SK-N-SH (cell line): ENCODE data around the gene CCDC9. TPM values are rescaled to one million over a fixed set of nuclear protein-coding genes. Genes with fewer than 3 reads are reported as not detected.
A peak's percentile ranks its signal among the peaks of the same experiment; 100 is the strongest.

ENCODE experiments used
- CTCF ChIA-PET: fragments of 300-600, 350-600 bp; formaldehyde crosslinking; extraction: SDS; loops from one replicate; lab custom pipeline; 2021; lab: Yijun Ruan, JAX
- POLR2A ChIA-PET: fragments of 350-600 bp; sonication (Branson Sonifier 250); formaldehyde crosslinking; extraction: SDS; loops from one replicate; lab custom pipeline; 2020; ENCODE audit warnings: antibody characterized with exemption, inconsistent platforms; lab: Yijun Ruan, JAX
- DNase-seq: peaks from one replicate; pipeline ENCODE4 v3.0.0; 2012
- H2AFZ ChIP-seq: fragments of 200-600 bp; sonication (generic); 2 replicates; pipeline ENCODE4 v1.8.1; 2016; ENCODE audit warnings: antibody characterized with exemption, mild to moderate bottlenecking, low read depth
- H3F3A ChIP-seq: fragments of 200-600 bp; sonication (generic); replicated peaks from 2 replicates; pipeline ENCODE3; 2016; ENCODE audit warnings: antibody characterized with exemption, mild to moderate bottlenecking; ENCODE audit not compliant: insufficient read depth
- H3K27ac ChIP-seq, 2 experiments: fragments of 200-500 bp in 1 of 2; fragments of 200-600 bp in 1 of 2; sonication (Bioruptor generic) in 1 of 2; sonication (generic), shearing (Covaris generic) in 1 of 2; 2 replicates each; pipeline versions ENCODE4 v1.5.1 to v1.6.1; 2014 to 2016; ENCODE audit warnings: low read depth in 2 of 2, inconsistent platforms in 1 of 2, low read length in 1 of 2, mild to moderate bottlenecking in 1 of 2, mixed read lengths in 1 of 2
- H3K27me3 ChIP-seq: fragments of 200-600 bp; sonication (generic), shearing (Covaris generic); 2 replicates; pipeline ENCODE4 v1.6.1; 2016; ENCODE audit warnings: mixed run types; ENCODE audit not compliant: insufficient read depth
- H3K36me3 ChIP-seq, 2 experiments: fragments of 200-500 bp in 1 of 2; fragments of 200-600 bp in 1 of 2; sonication (Bioruptor generic) in 1 of 2; sonication (generic) in 1 of 2; replicated peaks in 1 of 2; 2 replicates each; pipeline versions ENCODE3 to v1.5.1; 2014 to 2016; ENCODE audit warnings: low read length in 1 of 2, mild to moderate bottlenecking in 1 of 2; ENCODE audit not compliant: insufficient read depth in 2 of 2, control insufficient read depth in 1 of 2
- H3K4me1 ChIP-seq, 2 experiments: fragments of 200-500 bp in 1 of 2; fragments of 200-600 bp in 1 of 2; sonication (Bioruptor generic) in 1 of 2; sonication (generic), shearing (Covaris generic) in 1 of 2; 2 replicates each; pipeline versions ENCODE4 v1.5.1 to v1.6.1; 2014 to 2016; ENCODE audit warnings: low read depth in 1 of 2, low read length in 1 of 2, mixed run types in 1 of 2; ENCODE audit not compliant: insufficient read depth in 2 of 2, control insufficient read depth in 1 of 2
- H3K4me2 ChIP-seq: fragments of 200-600 bp; sonication (generic), shearing (Covaris generic); 2 replicates; pipeline ENCODE4 v1.6.1; 2017; ENCODE audit warnings: mixed run types
- H3K4me3 ChIP-seq, 2 experiments: fragments of 200-500 bp in 1 of 2; fragments of 200-600 bp in 1 of 2; sonication (Bioruptor generic) in 1 of 2; sonication (generic), shearing (Covaris generic) in 1 of 2; 2 replicates each; pipeline versions ENCODE4 v1.5.1 to v1.8.1; 2014 to 2016; ENCODE audit warnings: low read depth in 2 of 2, inconsistent platforms in 1 of 2, low read length in 1 of 2, mild to moderate bottlenecking in 1 of 2, mixed read lengths in 1 of 2, moderate library complexity in 1 of 2
- H3K79me2 ChIP-seq: fragments of 200-600 bp; sonication (generic); 2 replicates; pipeline ENCODE4 v1.8.1; 2017; ENCODE audit warnings: mild to moderate bottlenecking; ENCODE audit not compliant: insufficient read depth
- H3K9ac ChIP-seq: fragments of 200-600 bp; sonication (generic); 2 replicates; pipeline ENCODE4 v1.6.1; 2017; ENCODE audit warnings: mixed run types
- H3K9me2 ChIP-seq: fragments of 200-600 bp; sonication (generic); 2 replicates; pipeline ENCODE4 v1.6.1; 2017; ENCODE audit warnings: mixed run types
- H3K9me3 ChIP-seq: fragments of 200-600 bp; sonication (generic); 2 replicates; pipeline ENCODE4 v1.6.1; 2017; ENCODE audit warnings: mixed run types, mild to moderate bottlenecking, moderate library complexity
- H4K20me1 ChIP-seq: fragments of 200-600 bp; sonication (generic); 2 replicates; pipeline ENCODE4 v1.6.1; 2017; ENCODE audit warnings: mild to moderate bottlenecking, mixed run types; ENCODE audit not compliant: insufficient read depth
- CHD2 ChIP-seq: fragments of 150-350 bp; IDR thresholded peaks from 2 replicates; pipeline ENCODE4 v1.6.1; 2018; ENCODE audit warnings: low read length; ENCODE audit not compliant: partially characterized antibody
- ELF1 ChIP-seq: IDR thresholded peaks from 2 replicates; pipeline ENCODE4 v1.4.0; 2012
- EP300 ChIP-seq, 2 experiments: IDR thresholded peaks; 2 replicates each; pipeline versions ENCODE4 v1.4.0 to v1.6.1; 2012; ENCODE audit warnings: borderline replicate concordance in 1 of 2, low read depth in 1 of 2, low read length in 1 of 2
- FOXJ3 ChIP-seq: sonication (generic); formaldehyde crosslinking; IDR thresholded peaks from 2 replicates; pipeline ENCODE4 v1.5.1; 2020; ENCODE audit warnings: mild to moderate bottlenecking, missing genetic modification reagents
- GABPA ChIP-seq: IDR thresholded peaks from 2 replicates; pipeline ENCODE4 v1.4.0; 2012; ENCODE audit warnings: low read depth, mild to moderate bottlenecking
- GATA2 ChIP-seq: sonication (generic); formaldehyde crosslinking; IDR thresholded peaks from 2 replicates; pipeline ENCODE4 v1.5.0; 2020; ENCODE audit warnings: mild to moderate bottlenecking, missing genetic modification reagents
- MEF2A ChIP-seq: IDR thresholded peaks from 2 replicates; pipeline ENCODE4 v1.4.0; 2012; ENCODE audit warnings: low read depth, borderline replicate concordance
- MXI1 ChIP-seq: IDR thresholded peaks from 2 replicates; pipeline ENCODE4 v1.6.1; 2012; ENCODE audit warnings: mild to moderate bottlenecking, low read depth, low read length, improper control_type of control experiment
- NRF1 ChIP-seq: IDR thresholded peaks from 2 replicates; pipeline ENCODE4 v1.6.1; 2012; ENCODE audit warnings: low read depth, mild to moderate bottlenecking, low read length
- PBX3 ChIP-seq: IDR thresholded peaks from 2 replicates; pipeline ENCODE4; 2012
- RAD21 ChIP-seq: IDR thresholded peaks from 2 replicates; pipeline ENCODE4 v1.6.1; 2012; ENCODE audit warnings: mild to moderate bottlenecking, low read length
- SIN3A ChIP-seq: IDR thresholded peaks from 2 replicates; pipeline ENCODE4 v1.6.1; 2012; ENCODE audit warnings: low read depth, mild to moderate bottlenecking, low read length, moderate library complexity, borderline replicate concordance
- SMC3 ChIP-seq: IDR thresholded peaks from 2 replicates; pipeline ENCODE4 v1.6.1; 2012; ENCODE audit warnings: low read depth, low read length, improper control_type of control experiment
- WGBS: methylation state at CpG from one replicate; pipeline ENCODE4 v1.1.6; 2017; ENCODE audit warnings: low lambda C conversion rate; 5-methylcytosine and 5-hydroxymethylcytosine counted together
- polyA plus RNA-seq, 3 experiments: library from polyadenylated mRNA; depleted of rRNA; stranded (reverse); fragments of >200 nt; gene quantifications; 2 replicates each; pipeline ENCODE4 v1.2.3, GENCODE V29; 2012
- TF ChIP-seq, protein P1 (sequence below): fragments of 200-600 bp; sonication (generic); IDR thresholded peaks from 2 replicates; pipeline ENCODE4 v1.6.1; 2017; ENCODE audit warnings: antibody characterized with exemption, mild to moderate bottlenecking, moderate library complexity
- TF ChIP-seq, protein P2 (sequence below): IDR thresholded peaks from 2 replicates; pipeline ENCODE4 v1.6.1; 2012; ENCODE audit warnings: mild to moderate bottlenecking, low read depth, low read length, moderate library complexity

Gene CCDC9
- polyA plus RNA-seq, 1 of the 3 experiments (the other 2 are of a cell fraction) = 12.4 TPM

DNA sequence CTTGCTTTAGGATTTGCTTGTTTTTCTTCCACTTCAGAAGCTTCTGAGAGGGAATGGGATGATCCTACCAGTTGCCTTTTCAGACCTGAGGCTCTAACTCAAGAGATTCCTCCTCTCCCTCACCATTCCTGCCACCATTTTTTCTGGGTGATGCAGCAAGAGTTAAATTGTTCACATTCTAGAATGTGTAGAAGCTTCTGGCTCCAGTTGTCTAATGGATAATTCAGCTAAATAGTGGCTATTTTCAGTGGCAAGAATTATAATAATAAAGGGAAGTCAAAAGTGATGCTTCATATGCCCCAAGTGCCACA lies 46.2 kb upstream of the CCDC9 start:
- no peak overlapping the region for H3K4me2 ChIP-seq
- CTCF ChIA-PET = interaction anchor here (0.8 to 22.3 kb wide), 33 partner anchors 9 to 482 kb away, joined by 3 to 520 read pairs (median 8); partner anchors contain the start of gene CCDC9

DNA sequence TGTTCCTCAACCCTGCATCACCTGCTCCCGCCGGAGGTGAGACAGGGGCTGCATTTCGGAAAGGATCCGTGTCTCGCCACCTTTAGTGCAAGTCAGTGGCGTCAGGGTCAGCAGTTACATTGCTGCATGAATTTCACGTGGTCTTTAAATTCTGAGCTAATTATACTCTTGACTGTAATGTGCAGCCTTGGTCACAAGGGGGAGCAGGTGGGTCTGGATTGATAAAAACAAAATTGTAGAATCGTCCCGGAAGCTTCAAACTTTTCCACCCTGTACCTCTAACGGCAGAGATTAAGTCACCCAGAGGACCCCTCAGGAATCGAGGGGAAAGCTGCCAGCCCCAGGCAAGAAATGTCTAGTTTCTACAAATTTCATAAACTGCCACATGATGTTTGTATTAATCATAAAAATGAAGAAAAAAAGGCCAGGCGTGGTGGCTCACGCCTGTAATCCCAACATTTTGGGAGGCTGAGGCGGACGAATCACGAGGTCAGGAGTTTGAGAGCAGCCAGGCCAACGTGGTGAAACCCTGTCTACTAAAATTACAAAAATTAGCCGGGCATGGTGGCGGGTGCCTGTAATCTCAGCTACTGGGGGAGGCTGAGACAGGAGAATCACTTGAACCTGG lies 45.5 kb upstream of the CCDC9 start:
- Histone ChIP-seq H3K9me2 (no peaks in the 10 kb centered on the region), H3K27ac (peak overlapping the region; percentile 29 to 76; a peak in 3 of 4 replicates), H3K36me3 (peaks cover 15 to 26% of the 10 kb centered on the region in 2 experiments), H4K20me1 (no peaks in the 10 kb centered on the region), H3K9ac (peak overlapping the region; percentile 38; the same call in 1 of the 2 replicates), H3K4me3 (no peak overlapping the region), H3F3A (peaks cover 29% of the 10 kb centered on the region), H3K4me2 (no peak overlapping the region; the same call in 1 of the 2 replicates), H3K9me3 (no peaks in the 10 kb centered on the region), H3K27me3 (no peaks in the 10 kb centered on the region), H3K79me2 (no peaks in the 10 kb centered on the region), H2AFZ (no peak overlapping the region), H3K4me1 (peaks cover 3 to 8% of the 10 kb centered on the region in 2 experiments; a peak in 1 of 4 replicates)
- ChIA-PET POLR2A (interaction anchor here (0.5 to 3.5 kb wide), 6 partner anchors 11 to 97 kb away, joined by 3 to 36 read pairs (median 3); partner anchors contain the start of gene ZC3H4), CTCF (interaction anchor here (0.6 to 22.3 kb wide), 39 partner anchors 9 to 482 kb away, joined by 3 to 520 read pairs (median 7); partner anchors contain the start of genes CCDC9 and SAE1)
- peak; percentile 74 for DNase-seq
- WGBS = 32% methylated on average over 19 of the region's 19 CpGs
- peak; percentile 19; the same call in 1 of the 2 replicates for TF ChIP-seq SIN3A
- TF ChIP-seq, protein P1, sequence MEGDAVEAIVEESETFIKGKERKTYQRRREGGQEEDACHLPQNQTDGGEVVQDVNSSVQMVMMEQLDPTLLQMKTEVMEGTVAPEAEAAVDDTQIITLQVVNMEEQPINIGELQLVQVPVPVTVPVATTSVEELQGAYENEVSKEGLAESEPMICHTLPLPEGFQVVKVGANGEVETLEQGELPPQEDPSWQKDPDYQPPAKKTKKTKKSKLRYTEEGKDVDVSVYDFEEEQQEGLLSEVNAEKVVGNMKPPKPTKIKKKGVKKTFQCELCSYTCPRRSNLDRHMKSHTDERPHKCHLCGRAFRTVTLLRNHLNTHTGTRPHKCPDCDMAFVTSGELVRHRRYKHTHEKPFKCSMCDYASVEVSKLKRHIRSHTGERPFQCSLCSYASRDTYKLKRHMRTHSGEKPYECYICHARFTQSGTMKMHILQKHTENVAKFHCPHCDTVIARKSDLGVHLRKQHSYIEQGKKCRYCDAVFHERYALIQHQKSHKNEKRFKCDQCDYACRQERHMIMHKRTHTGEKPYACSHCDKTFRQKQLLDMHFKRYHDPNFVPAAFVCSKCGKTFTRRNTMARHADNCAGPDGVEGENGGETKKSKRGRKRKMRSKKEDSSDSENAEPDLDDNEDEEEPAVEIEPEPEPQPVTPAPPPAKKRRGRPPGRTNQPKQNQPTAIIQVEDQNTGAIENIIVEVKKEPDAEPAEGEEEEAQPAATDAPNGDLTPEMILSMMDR = peak; percentile 85
- TF ChIP-seq PBX3 = no peak
- no peak for TF ChIP-seq MEF2A
- TF ChIP-seq, protein P2, sequence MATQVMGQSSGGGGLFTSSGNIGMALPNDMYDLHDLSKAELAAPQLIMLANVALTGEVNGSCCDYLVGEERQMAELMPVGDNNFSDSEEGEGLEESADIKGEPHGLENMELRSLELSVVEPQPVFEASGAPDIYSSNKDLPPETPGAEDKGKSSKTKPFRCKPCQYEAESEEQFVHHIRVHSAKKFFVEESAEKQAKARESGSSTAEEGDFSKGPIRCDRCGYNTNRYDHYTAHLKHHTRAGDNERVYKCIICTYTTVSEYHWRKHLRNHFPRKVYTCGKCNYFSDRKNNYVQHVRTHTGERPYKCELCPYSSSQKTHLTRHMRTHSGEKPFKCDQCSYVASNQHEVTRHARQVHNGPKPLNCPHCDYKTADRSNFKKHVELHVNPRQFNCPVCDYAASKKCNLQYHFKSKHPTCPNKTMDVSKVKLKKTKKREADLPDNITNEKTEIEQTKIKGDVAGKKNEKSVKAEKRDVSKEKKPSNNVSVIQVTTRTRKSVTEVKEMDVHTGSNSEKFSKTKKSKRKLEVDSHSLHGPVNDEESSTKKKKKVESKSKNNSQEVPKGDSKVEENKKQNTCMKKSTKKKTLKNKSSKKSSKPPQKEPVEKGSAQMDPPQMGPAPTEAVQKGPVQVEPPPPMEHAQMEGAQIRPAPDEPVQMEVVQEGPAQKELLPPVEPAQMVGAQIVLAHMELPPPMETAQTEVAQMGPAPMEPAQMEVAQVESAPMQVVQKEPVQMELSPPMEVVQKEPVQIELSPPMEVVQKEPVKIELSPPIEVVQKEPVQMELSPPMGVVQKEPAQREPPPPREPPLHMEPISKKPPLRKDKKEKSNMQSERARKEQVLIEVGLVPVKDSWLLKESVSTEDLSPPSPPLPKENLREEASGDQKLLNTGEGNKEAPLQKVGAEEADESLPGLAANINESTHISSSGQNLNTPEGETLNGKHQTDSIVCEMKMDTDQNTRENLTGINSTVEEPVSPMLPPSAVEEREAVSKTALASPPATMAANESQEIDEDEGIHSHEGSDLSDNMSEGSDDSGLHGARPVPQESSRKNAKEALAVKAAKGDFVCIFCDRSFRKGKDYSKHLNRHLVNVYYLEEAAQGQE = no peak
- TF ChIP-seq RAD21 = peak; percentile 83
- TF ChIP-seq MXI1 = peak; percentile 94
- 0 out of 2 replicates have a peak, but pooled peaks have one; percentile 3 for TF ChIP-seq NRF1
- TF ChIP-seq SMC3 = peak; percentile 86
- TF ChIP-seq EP300 (IDR thresholded peaks at IDR 0.05; ENCODE audit: borderline replicate concordance in 1 of 2, low read depth in 1 of 2, low read length in 1 of 2) = no peak
- TF ChIP-seq FOXJ3 (CRISPR knock-in tag) = no peak

More for the DNA sequence above, 46.2 kb upstream of the CCDC9 start:
- H3K9me2 ChIP-seq = no peaks in the 10 kb centered on the region
- no peaks in the 10 kb centered on the region for H3K9me3 ChIP-seq
- H3K36me3 ChIP-seq = peaks cover 15 to 33% of the 10 kb centered on the region in 2 experiments
- no peak for DNase-seq
- H3F3A ChIP-seq = peaks cover 32% of the 10 kb centered on the region
- 0 out of 2 replicates have a peak overlapping the region, but pooled peaks have one; percentile 3 for H3K9ac ChIP-seq
- POLR2A ChIA-PET = interaction anchor here (0.5 to 3.5 kb wide), 5 partner anchors 16 to 97 kb away, joined by 3 to 36 read pairs (median 3); partner anchors contain the start of gene ZC3H4
- H2AFZ ChIP-seq = no peak overlapping the region
- no peaks in the 10 kb centered on the region for H3K79me2 ChIP-seq
- H3K4me1 ChIP-seq = peaks cover 3 to 8% of the 10 kb centered on the region in 2 experiments; a peak in 1 of 4 replicates
- peak overlapping the region in 1 of 2 experiments; percentile 76; a peak in 3 of 4 replicates for H3K27ac ChIP-seq
- H3K27me3 ChIP-seq = no peaks in the 10 kb centered on the region
- TF ChIP-seq ELF1 (no peak), EP300 (IDR thresholded peaks at IDR 0.05; ENCODE audit: borderline replicate concordance in 1 of 2, low read depth in 1 of 2, low read length in 1 of 2) (no peak), MEF2A (no peak), GATA2 (CRISPR knock-in tag) (no peak), PBX3 (no peak), RAD21 (no peak), GABPA (no peak), CHD2 (no peak)
- no peak overlapping the region for H3K4me3 ChIP-seq
- no peaks in the 10 kb centered on the region for H4K20me1 ChIP-seq
